IMR-90 (cell line): ENCODE results near the gene ABHD16B. TPM values are rescaled to one million over a fixed set of nuclear protein-coding genes. Genes with fewer than 3 reads are reported as not detected.

Source experiments
- ATAC-seq: fragments of 200-7000 bp; cut with Tn5 transposase; 2 replicates; pipeline ENCODE4 v1.9.1; 2020; ENCODE audit warnings: low read depth, mild to moderate bottlenecking, moderate library complexity
- BruUV-seq: library from RNA; stranded (reverse); fragments of 400-500 nt; replicated peaks from 2 replicates; lab custom pipeline; 2021; lab: Mats Ljungman, UMichigan
- CTCF ChIA-PET: fragments of 300-600 bp; formaldehyde crosslinking; extraction: SDS; loops from one replicate; lab custom pipeline; 2021; ENCODE audit warnings: antibody characterized with exemption; lab: Yijun Ruan, JAX
- POLR2A ChIA-PET: fragments of 300-600 bp; sonication (Branson Sonifier 250); formaldehyde crosslinking; loops from one replicate; lab custom pipeline; 2022; ENCODE audit warnings: antibody characterized with exemption; ENCODE audit not compliant: unreplicated experiment; lab: Charles Lee
- DNase-seq: peaks from one replicate; pipeline ENCODE4 v3.0.0; 2013
- H2AFZ ChIP-seq: replicated peaks from 2 replicates; pipeline ENCODE3; 2013; ENCODE audit warnings: low read length, mild to moderate bottlenecking; ENCODE audit not compliant: poor library complexity
- H2AK5ac ChIP-seq: 2 replicates; pipeline ENCODE4 v1.6.1; 2013; ENCODE audit warnings: low read depth, low read length, inconsistent platforms
- H2AK9ac ChIP-seq: replicated peaks from 2 replicates; pipeline ENCODE3; 2013; ENCODE audit warnings: mild to moderate bottlenecking, low read depth, low read length, moderate library complexity; ENCODE audit not compliant: poor library complexity
- H2BK120ac ChIP-seq: 2 replicates; pipeline ENCODE4 v1.6.1; 2013; ENCODE audit warnings: low read depth, low read length, inconsistent platforms
- H2BK15ac ChIP-seq: 3 replicates; pipeline ENCODE4 v1.6.1; 2013; ENCODE audit warnings: low read depth, low read length, inconsistent platforms
- H2BK20ac ChIP-seq: 2 replicates; pipeline ENCODE4 v1.6.1; 2013; ENCODE audit warnings: low read depth, mild to moderate bottlenecking, inconsistent platforms, low read length, moderate library complexity
- H2BK5ac ChIP-seq: 2 replicates; pipeline ENCODE4 v1.6.1; 2013; ENCODE audit warnings: mild to moderate bottlenecking, low read depth, low read length, inconsistent platforms; ENCODE audit not compliant: poor library complexity, severe bottlenecking
- H3K14ac ChIP-seq: replicated peaks from 2 replicates; pipeline ENCODE4 v1.6.1; 2013; ENCODE audit warnings: low read depth, low read length, inconsistent platforms
- H3K18ac ChIP-seq: 2 replicates; pipeline ENCODE4 v1.6.1; 2013; ENCODE audit warnings: low read depth, low read length, control low read depth
- H3K23ac ChIP-seq: 2 replicates; pipeline ENCODE4 v1.6.1; 2013; ENCODE audit warnings: low read depth, low read length, inconsistent platforms
- H3K27ac ChIP-seq: 2 replicates; pipeline ENCODE4 v1.5.1; 2013; ENCODE audit warnings: mild to moderate bottlenecking, control low read depth, low read length; ENCODE audit not compliant: insufficient read depth
- H3K27me3 ChIP-seq: 2 replicates; pipeline ENCODE4 v1.6.1; 2013; ENCODE audit warnings: low read length; ENCODE audit not compliant: control insufficient read depth, insufficient read depth
- H3K36me3 ChIP-seq: 2 replicates; pipeline ENCODE4 v1.6.1; 2013; ENCODE audit warnings: low read length, mixed read lengths; ENCODE audit not compliant: control insufficient read depth, insufficient read depth
- H3K4ac ChIP-seq: 2 replicates; pipeline ENCODE4 v1.6.1; 2013; ENCODE audit warnings: low read depth, low read length, inconsistent platforms
- H3K4me1 ChIP-seq: 2 replicates; pipeline ENCODE4 v1.6.1; 2013; ENCODE audit warnings: low read length, mixed read lengths; ENCODE audit not compliant: control insufficient read depth, insufficient read depth
- H3K4me2 ChIP-seq: 2 replicates; pipeline ENCODE4 v1.6.1; 2013; ENCODE audit warnings: low read depth, mild to moderate bottlenecking, control low read depth, low read length, moderate library complexity
- H3K4me3 ChIP-seq: 2 replicates; pipeline ENCODE4 v1.5.1; 2013; ENCODE audit warnings: low read depth, mild to moderate bottlenecking, control low read depth, low read length, moderate library complexity; ENCODE audit not compliant: insufficient read depth
- H3K56ac ChIP-seq: 2 replicates; pipeline ENCODE4 v1.6.1; 2013; ENCODE audit warnings: low read length, inconsistent platforms; ENCODE audit not compliant: insufficient read depth; ENCODE audit errors: extremely low read depth
- H3K79me1 ChIP-seq, 2 experiments: 2 replicates each; pipeline ENCODE4 v1.6.1; 2013; ENCODE audit warnings: low read length in 2 of 2, inconsistent platforms in 1 of 2, low read depth in 1 of 2
- H3K9ac ChIP-seq: 2 replicates; pipeline ENCODE4 v1.6.1; 2013; ENCODE audit warnings: low read depth, low read length, control low read depth
- H3K9me1 ChIP-seq: 2 replicates; pipeline ENCODE4 v1.6.1; 2013; ENCODE audit warnings: low read length, inconsistent platforms; ENCODE audit not compliant: insufficient read depth
- H3K9me3 ChIP-seq: 2 replicates; pipeline ENCODE4 v1.6.1; 2013; ENCODE audit warnings: low read length; ENCODE audit not compliant: control insufficient read depth, insufficient read depth
- H4K20me1 ChIP-seq: 2 replicates; pipeline ENCODE4 v1.6.1; 2013; ENCODE audit warnings: low read length, inconsistent platforms; ENCODE audit not compliant: insufficient read depth
- H4K5ac ChIP-seq: 2 replicates; pipeline ENCODE4 v1.6.1; 2013; ENCODE audit warnings: mild to moderate bottlenecking, low read depth, low read length, control low read depth
- H4K8ac ChIP-seq, 2 experiments: 2 replicates each; pipeline ENCODE4 v1.6.1; 2013; ENCODE audit warnings: low read depth in 2 of 2, low read length in 2 of 2, control low read depth in 1 of 2, inconsistent platforms in 1 of 2
- H4K91ac ChIP-seq: 2 replicates; pipeline ENCODE4 v1.6.1; 2013; ENCODE audit warnings: low read depth, low read length, inconsistent platforms; ENCODE audit not compliant: insufficient read depth
- BHLHE40 ChIP-seq: fragments of 150-350 bp; IDR thresholded peaks from 2 replicates; pipeline ENCODE4 v1.6.1; 2016; ENCODE audit warnings: mild to moderate bottlenecking, low read depth, low read length
- CEBPB ChIP-seq: IDR thresholded peaks from 2 replicates; pipeline ENCODE4 v1.6.1; 2012; ENCODE audit warnings: low read depth, low read length, improper control_type of control experiment
- CHD1 ChIP-seq: IDR thresholded peaks from 2 replicates; pipeline ENCODE4 v1.6.1; 2012; ENCODE audit warnings: low read depth, low read length, improper control_type of control experiment
- CTCF ChIP-seq: conservative IDR thresholded peaks from 2 replicates; pipeline ENCODE4 v1.5.1; 2012; ENCODE audit warnings: mild to moderate bottlenecking, low read depth, low read length, improper control_type of control experiment
- ELK1 ChIP-seq: fragments of 150-350 bp; IDR thresholded peaks from 2 replicates; pipeline ENCODE4 v1.6.1; 2016; ENCODE audit warnings: low read depth, mild to moderate bottlenecking, low read length, moderate library complexity, borderline replicate concordance
- FOS ChIP-seq: fragments of 150-350 bp; IDR thresholded peaks from 2 replicates; pipeline ENCODE4 v1.6.1; 2016; ENCODE audit warnings: low read depth, low read length
- MXI1 ChIP-seq: IDR thresholded peaks from 2 replicates; pipeline ENCODE4 v1.6.1; 2012; ENCODE audit warnings: low read depth, mild to moderate bottlenecking, low read length, moderate library complexity, borderline replicate concordance
- POLR2A ChIP-seq: IDR thresholded peaks from 2 replicates; pipeline ENCODE4 v1.6.1; 2012; ENCODE audit warnings: mild to moderate bottlenecking, low read depth, low read length
- RAD21 ChIP-seq: IDR thresholded peaks from 2 replicates; pipeline ENCODE4 v1.6.1; 2012; ENCODE audit warnings: low read length, improper control_type of control experiment
- RFX5 ChIP-seq: IDR thresholded peaks from 2 replicates; pipeline ENCODE4 v1.8.0; 2012; ENCODE audit warnings: low read depth, mild to moderate bottlenecking, low read length, moderate library complexity
- USF2 ChIP-seq: fragments of 150-350 bp; IDR thresholded peaks from 2 replicates; pipeline ENCODE4 v1.6.1; 2017; ENCODE audit warnings: mild to moderate bottlenecking, antibody characterized with exemption, low read length, low read depth
- whole genome bisulfite sequencing, 2 experiments: methylation state at CpG; one replicate each; pipeline versions ENCODE4 v1.1.5 to v1.1.7; 2013; ENCODE audit warnings: missing lambda C conversion rate in 2 of 2; ENCODE audit not compliant: insufficient read length in 1 of 2; ENCODE audit errors: extremely low coverage in 2 of 2; 5-methylcytosine and 5-hydroxymethylcytosine counted together
- dilution Hi-C: fragments of 300-500 bp; cut with HindIII; formaldehyde crosslinking; loops from one replicate; pipeline ENCODE4 v1.14.3; 2018; ENCODE audit warnings: low sequenced_read_pairs; ENCODE audit not compliant: unreplicated experiment
- in situ Hi-C: fragments of 300-500 bp; cut with MboI; formaldehyde crosslinking; loops from 3 replicates; pipeline ENCODE4 v1.14.3; 2019; ENCODE audit warnings: low sequenced_read_pairs, inconsistent platforms, mixed read lengths
- intact Hi-C: fragments of 100-400 bp; cut with micrococcal nuclease; formaldehyde crosslinking; loops from 2 replicates; pipeline ENCODE4 v1.10.0; 2022
- polyA plus RNA-seq, 3 experiments: library from polyadenylated mRNA; depleted of rRNA; stranded (reverse); fragments of >200 nt; gene quantifications; 2 replicates each; pipeline ENCODE4 v1.2.3, GENCODE V29; 2012; ENCODE audit warnings: low replicate concordance in 1 of 3
- total RNA-seq: library from RNA; depleted of rRNA; stranded (reverse); fragments of >200 nt; gene quantifications from 2 replicates; pipeline ENCODE4 v1.2.3, GENCODE V29; 2012

ABHD16B gene
- total and polyA plus RNA-seq, 2 of the 4 experiments (the other 2 are of a cell fraction): 0.05 TPM; not detected in 1

GRCh38 chr20:63834491-63834880 is 26.8 kb upstream of the ABHD16B start:
- Histone ChIP-seq H4K5ac (peak overlapping the region; percentile 95), H3K36me3 (no peaks in the 10 kb centered on the region), H3K79me1 (peaks cover 5 to 21% of the 10 kb centered on the region in 2 experiments; a peak in 3 of 4 replicates), H2BK120ac (peak overlapping the region; percentile 92), H3K4me3 (no peak overlapping the region), H3K9me1 (peaks cover 14% of the 10 kb centered on the region), H2AK5ac (peak overlapping the region; percentile 99), H2BK5ac (peak overlapping the region; percentile 84), H3K4me1 (peaks cover 28% of the 10 kb centered on the region), H2AK9ac (peak overlapping the region; percentile 98), H4K8ac (peak overlapping the region; percentile 70 to 97), H3K4ac (peak overlapping the region; percentile 97), H3K4me2 (peak overlapping the region; percentile 13), H4K91ac (peak overlapping the region; percentile 98), H3K14ac (peak overlapping the region; percentile 90), H3K18ac (peak overlapping the region; percentile 69), H3K56ac (peak overlapping the region; percentile 41), H3K23ac (peak overlapping the region; percentile 36; the same call in 1 of the 2 replicates), H3K9ac (peak overlapping the region; percentile 36; the same call in 1 of the 2 replicates), H2BK20ac (peak overlapping the region; percentile 84), H3K27me3 (no peaks in the 10 kb centered on the region), H4K20me1 (peaks cover 6% of the 10 kb centered on the region; the same call in 1 of the 2 replicates), H3K9me3 (no peaks in the 10 kb centered on the region), H3K27ac (peak overlapping the region; percentile 80), H2BK15ac (peak overlapping the region; percentile 76; the same call in 2 of the 3 replicates), H2AFZ (peak overlapping the region; percentile 83)
- BruUV-seq: no TSS peak
- intact Hi-C loops (no loop called here), dilution Hi-C loops (no loop called here), in situ Hi-C loops (no loop called here)
- no peak for DNase-seq
- WGBS, 2 experiments: 94% methylated on average over 2 of the region's 9 CpGs; no CpG with 5 or more reads in 1 of the 2 experiments
- TF ChIP-seq FOS (no peak), RAD21 (no peak), CTCF (no peak), RFX5 (no peak), CEBPB (no peak), CHD1 (no peak), ELK1 (no peak), POLR2A (no peak), MXI1 (no peak), BHLHE40 (no peak), USF2 (no peak)
- no peak for ATAC-seq
- ChIA-PET POLR2A (interaction anchor here (0.6 kb wide), 1 partner anchor 12 kb away, joined by 3 read pairs; no protein-coding TSS in a partner anchor), CTCF (no interaction called here)
